T-helper 9 cell (primary cell): Measurements from ENCODE around the gene SLC41A2.

ENCODE experiments used
- DNase-seq: peaks from one replicate; pipeline ENCODE4 v3.0.0-alpha.2; 2020

SLC41A2 gene

GRCh38 chr12:104929977-104930376, 28.1 kb downstream of the SLC41A2 start:
- DNase-seq = no peak

GRCh38 chr12:104929368-104929767, 28.7 kb downstream of the SLC41A2 start:
- no peak for DNase-seq

- no peak for DNase-seq
These were observed 29.9 kb downstream of the SLC41A2 start for GRCh38 chr12:104928036-104928745.

- no peak for DNase-seq
These were observed 32.6 kb downstream of the SLC41A2 start for GRCh38 chr12:104925501-104925900.

GRCh38 chr12:104921340-104921739, 36.8 kb downstream of the SLC41A2 start:
- DNase-seq = no peak

- DNase-seq = no peak
These were observed 46.1 kb downstream of the SLC41A2 start for GRCh38 chr12:104911942-104912341.

GRCh38 chr12:104910196-104910840, 47.8 kb downstream of the SLC41A2 start:
- DNase-seq = no peak

- no peak for DNase-seq
These were observed 48.3 kb downstream of the SLC41A2 start for GRCh38 chr12:104909761-104910160.
